Heart left ventricle (tissue), 13 donors: ENCODE data around the gene ILDR2.

Experiments
- CTCF ChIP-seq, 12 donors: fragments of 200-600 bp; sonication (generic) in 4 of 12; IDR thresholded peaks; one replicate each; pipeline versions ENCODE4 v1.5.0 to v1.8.0; 2018 to 2022; ENCODE audit warnings: antibody characterized with exemption in 12 of 12, mild to moderate bottlenecking in 5 of 12
- POLR2A ChIP-seq, 2 donors: fragments of 450-650 bp; IDR thresholded peaks; one replicate each; pipeline ENCODE4 v1.6.1; 2017; ENCODE audit warnings: antibody characterized with exemption in 2 of 2, mild to moderate bottlenecking in 2 of 2, moderate library complexity in 2 of 2
- donor health status: ischemic (EF 13 %, LVEDD 7.1; RV severe dilation, severe dysfunction).
- donor health status: DM: no; HTN: yes; CAD: no.
- donor health status: DM: no; HTN: no; CAD: no.
- donor health status: ischemic (EF 25% LVEDD 6.9; RV normal size, moderate dysfunction).
- donor health status: ischemic (EF 25% LVEDD 5.7; RV mildly dilated, moderate dysfunction).
- donor health status: ischemic (EF 35%, LVEDD 5.7; RV mildly dilated, moderate dysfunction).
- donor health status: nonischemic (EF 11% LVEDD 7.7; RV severe dilation, severe dysfunction).
- donor health status: DM: yes; HTN: yes; CAD: no.
- donor health status: PGD.
- donor health status: ischemic (EF 29% LVEDD 5.4; RV normal size, mild dysfunction).
- donor health status: nonischemic (EF 23%, LVEDD 6.1; RV moderate dilation, normal function).

- TF ChIP-seq CTCF (IDR thresholded peaks at IDR 0.05) = no peak
- no peak for TF ChIP-seq POLR2A (IDR thresholded peaks at IDR 0.05)
Measured at GRCh38 chr1:166915941-166916340, 59.4 kb downstream of the ILDR2 start.
